BE2C (cell line): ENCODE data around the gene KCNN3.

Source experiments
- DNase-seq: peaks from one replicate; pipeline ENCODE4 v3.0.0-alpha.2; 2020
- H3K27me3 ChIP-seq: fragments of 250-450 bp; sonication (Bioruptor Pico); 2 replicates; pipeline ENCODE4 v1.5.1; 2020; ENCODE audit warnings: mild to moderate bottlenecking
- H3K36me3 ChIP-seq: fragments of 250-450 bp; sonication (Bioruptor Pico); 2 replicates; pipeline ENCODE4 v1.5.1; 2020; ENCODE audit warnings: mild to moderate bottlenecking
- H3K4me1 ChIP-seq: fragments of 250-450 bp; sonication (Bioruptor Pico); 2 replicates; pipeline ENCODE4 v1.5.1; 2020
- H3K4me3 ChIP-seq: 2 replicates; pipeline ENCODE4 v1.5.1; 2011; ENCODE audit warnings: low read depth, low read length
- H3K9me3 ChIP-seq: fragments of 250-450 bp; sonication (Bioruptor Pico); 2 replicates; pipeline ENCODE4 v1.5.1; 2020
- CTCF ChIP-seq: IDR thresholded peaks from 2 replicates; pipeline ENCODE4 v1.5.1; 2012; ENCODE audit warnings: mild to moderate bottlenecking, low read depth, low read length

The KCNN3 gene

GRCh38 chr1:154750681-154751665 lies 119.1 kb downstream of the KCNN3 start:
- Histone ChIP-seq H3K27me3 (no peaks in the 10 kb centered on the region), H3K36me3 (no peaks in the 10 kb centered on the region), H3K4me3 (no peak overlapping the region), H3K4me1 (peaks cover 29% of the 10 kb centered on the region), H3K9me3 (no peaks in the 10 kb centered on the region)
- DNase-seq = peak; percentile 51
- TF ChIP-seq CTCF = no peak

- peaks cover 29% of the 10 kb centered on the region for H3K4me1 ChIP-seq
- peak; percentile 59 for TF ChIP-seq CTCF
- no peaks in the 10 kb centered on the region for H3K36me3 ChIP-seq
- H3K9me3 ChIP-seq = no peaks in the 10 kb centered on the region
- H3K27me3 ChIP-seq = no peaks in the 10 kb centered on the region
- DNase-seq = peak; percentile 50
- H3K4me3 ChIP-seq = no peak overlapping the region
Observed at GRCh38 chr1:154749078-154749760, 120.9 kb downstream of the KCNN3 start.

GRCh38 chr1:154748405-154748775 lies 121.7 kb downstream of the KCNN3 start:
- no peak for DNase-seq
- no peak overlapping the region for H3K4me3 ChIP-seq
- peaks cover 29% of the 10 kb centered on the region for H3K4me1 ChIP-seq
- H3K9me3 ChIP-seq = no peaks in the 10 kb centered on the region
- H3K27me3 ChIP-seq = no peaks in the 10 kb centered on the region
- H3K36me3 ChIP-seq = no peaks in the 10 kb centered on the region
- TF ChIP-seq CTCF = no peak

- H3K4me3 ChIP-seq = no peak overlapping the region
- peak; percentile 72 for DNase-seq
- TF ChIP-seq CTCF = no peak
- peaks cover 29% of the 10 kb centered on the region for H3K4me1 ChIP-seq
- H3K36me3 ChIP-seq = no peaks in the 10 kb centered on the region
- H3K27me3 ChIP-seq = no peaks in the 10 kb centered on the region
- H3K9me3 ChIP-seq = no peaks in the 10 kb centered on the region
Observed at GRCh38 chr1:154747740-154748404, 122.2 kb downstream of the KCNN3 start.

GRCh38 chr1:154747380-154747739 lies 122.7 kb downstream of the KCNN3 start:
- no peak for TF ChIP-seq CTCF
- no peaks in the 10 kb centered on the region for H3K27me3 ChIP-seq
- peaks cover 29% of the 10 kb centered on the region for H3K4me1 ChIP-seq
- H3K9me3 ChIP-seq = no peaks in the 10 kb centered on the region
- H3K4me3 ChIP-seq = no peak overlapping the region
- no peak for DNase-seq
- no peaks in the 10 kb centered on the region for H3K36me3 ChIP-seq
